ENCODE measurements around the gene BSDC1.

Gene BSDC1

GRCh38 chr1:32339363-32339978 is 54.8 kb downstream of the BSDC1 start:
- FAIRE-seq (peak; percentile 86), DNase-seq (ENCODE audit: extremely low spot score, insufficient read length, low read depth) (no peak)

GRCh38 chr1:32338637-32339145 is 55.5 kb downstream of the BSDC1 start:
- DNase-seq (ENCODE audit: extremely low spot score, insufficient read length, low read depth) = no peak
- no peak for FAIRE-seq

GRCh38 chr1:32337855-32338636 is 56.2 kb downstream of the BSDC1 start:
- DNase-seq (ENCODE audit: extremely low spot score, insufficient read length, low read depth) (no peak), FAIRE-seq (no peak)

GRCh38 chr1:32336963-32337675 is 57.1 kb downstream of the BSDC1 start:
- peak; percentile 48 for DNase-seq (ENCODE audit: extremely low spot score, insufficient read length, low read depth)
- FAIRE-seq = peak; percentile 96

- DNase-seq (ENCODE audit: extremely low spot score, insufficient read length, low read depth) (no peak), FAIRE-seq (no peak)
These were observed 57.7 kb downstream of the BSDC1 start for GRCh38 chr1:32336591-32336932.

- DNase-seq (ENCODE audit: extremely low spot score, insufficient read length, low read depth) (peak; percentile 68), FAIRE-seq (no peak)
These were observed 58.3 kb downstream of the BSDC1 start, which contains the start of gene MARCKSL1 for GRCh38 chr1:32335790-32336590. Gene MARCKSL1, minus strand, starts transcription at chr1:32336233. Its CDS starts 200 bp downstream, at chr1:32336033.

- no peak for DNase-seq (ENCODE audit: extremely low spot score, insufficient read length, low read depth)
- FAIRE-seq = no peak
These were observed 58.8 kb downstream of the BSDC1 start for GRCh38 chr1:32335535-32335789.

GRCh38 chr1:32334864-32335534 is 59.2 kb downstream of the BSDC1 start:
- DNase-seq (ENCODE audit: extremely low spot score, insufficient read length, low read depth) = no peak
- FAIRE-seq = no peak

GRCh38 chr1:32334274-32334861 is 59.9 kb downstream of the BSDC1 start:
- FAIRE-seq = no peak

GRCh38 chr1:32333251-32333963 is 60.8 kb downstream of the BSDC1 start:
- peak; percentile 46 for FAIRE-seq
- DNase-seq (ENCODE audit: extremely low spot score, insufficient read length, low read depth) = no peak

More at GRCh38 chr1:32334274-32334861, 59.9 kb downstream of the BSDC1 start:
- DNase-seq (ENCODE audit: extremely low spot score, insufficient read length, low read depth) = no peak

GRCh38 chr1:32332290-32333079 is 61.8 kb downstream of the BSDC1 start:
- DNase-seq (ENCODE audit: extremely low spot score, insufficient read length, low read depth) (no peak), FAIRE-seq (no peak)

GRCh38 chr1:32331549-32331948 is 62.7 kb downstream of the BSDC1 start:
- DNase-seq (ENCODE audit: extremely low spot score, insufficient read length, low read depth) (no peak), FAIRE-seq (no peak)

GRCh38 chr1:32330558-32331151 is 63.6 kb downstream of the BSDC1 start:
- FAIRE-seq = no peak
- no peak for DNase-seq (ENCODE audit: extremely low spot score, insufficient read length, low read depth)

GRCh38 chr1:32329931-32330466 is 64.2 kb downstream of the BSDC1 start:
- no peak for FAIRE-seq

GRCh38 chr1:32327204-32327603 is 67.0 kb downstream of the BSDC1 start:
- DNase-seq (ENCODE audit: extremely low spot score, insufficient read length, low read depth) = no peak
- FAIRE-seq = no peak

More at GRCh38 chr1:32329931-32330466, 64.2 kb downstream of the BSDC1 start:
- no peak for DNase-seq (ENCODE audit: extremely low spot score, insufficient read length, low read depth)

GRCh38 chr1:32321712-32322291 is 72.4 kb downstream of the BSDC1 start:
- peak; percentile 66 for FAIRE-seq

More at GRCh38 chr1:32321712-32322291, 72.4 kb downstream of the BSDC1 start:
- DNase-seq (ENCODE audit: extremely low spot score, insufficient read length, low read depth) = no peak

All from GM18507 (cell line).